Ovary (tissue), 3 donors: Measurements from ENCODE around the gene GRID2.

Experiments used
- EP300 ChIP-seq: sonication (generic); formaldehyde crosslinking; IDR thresholded peaks from one replicate; pipeline ENCODE4 v1.6.1; 2017; ENCODE audit warnings: antibody characterized with exemption
- POLR2A ChIP-seq: fragments of 450-650 bp; IDR thresholded peaks from one replicate; pipeline ENCODE4 v1.6.1; 2017; ENCODE audit warnings: antibody characterized with exemption, mild to moderate bottlenecking, moderate library complexity
- TF ChIP-seq, protein P1 (sequence below), 3 donors: fragments of 450-650 bp in 2 of 3; fragments of 200-600 bp in 1 of 3; IDR thresholded peaks; one replicate each; pipeline versions ENCODE4 v1.5.1 to v1.8.0; 2016 to 2022; ENCODE audit warnings: antibody characterized with exemption in 3 of 3, mild to moderate bottlenecking in 1 of 3
- donor health status: DM: no; HTN: no; CAD: no.

DNA sequence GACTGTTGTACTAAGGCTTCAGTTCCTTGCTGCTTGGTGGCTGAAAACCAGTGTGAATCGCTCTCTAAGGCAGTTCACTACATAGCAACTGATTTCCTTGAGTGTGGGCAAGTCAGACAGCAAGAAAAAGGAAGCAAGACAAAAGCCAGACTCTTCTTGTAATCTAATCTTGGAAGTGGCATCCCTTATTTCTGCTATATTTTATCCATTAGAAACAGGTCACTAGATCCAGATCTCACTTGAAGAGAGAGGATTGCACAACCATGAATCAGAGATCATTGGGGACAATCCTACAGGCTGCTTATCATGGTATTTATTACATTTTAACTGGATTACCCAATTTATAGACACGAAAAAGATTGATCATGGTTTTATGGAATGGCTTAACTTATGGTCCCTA, 684.5 kb downstream of the GRID2 start:
- TF ChIP-seq, protein P1, sequence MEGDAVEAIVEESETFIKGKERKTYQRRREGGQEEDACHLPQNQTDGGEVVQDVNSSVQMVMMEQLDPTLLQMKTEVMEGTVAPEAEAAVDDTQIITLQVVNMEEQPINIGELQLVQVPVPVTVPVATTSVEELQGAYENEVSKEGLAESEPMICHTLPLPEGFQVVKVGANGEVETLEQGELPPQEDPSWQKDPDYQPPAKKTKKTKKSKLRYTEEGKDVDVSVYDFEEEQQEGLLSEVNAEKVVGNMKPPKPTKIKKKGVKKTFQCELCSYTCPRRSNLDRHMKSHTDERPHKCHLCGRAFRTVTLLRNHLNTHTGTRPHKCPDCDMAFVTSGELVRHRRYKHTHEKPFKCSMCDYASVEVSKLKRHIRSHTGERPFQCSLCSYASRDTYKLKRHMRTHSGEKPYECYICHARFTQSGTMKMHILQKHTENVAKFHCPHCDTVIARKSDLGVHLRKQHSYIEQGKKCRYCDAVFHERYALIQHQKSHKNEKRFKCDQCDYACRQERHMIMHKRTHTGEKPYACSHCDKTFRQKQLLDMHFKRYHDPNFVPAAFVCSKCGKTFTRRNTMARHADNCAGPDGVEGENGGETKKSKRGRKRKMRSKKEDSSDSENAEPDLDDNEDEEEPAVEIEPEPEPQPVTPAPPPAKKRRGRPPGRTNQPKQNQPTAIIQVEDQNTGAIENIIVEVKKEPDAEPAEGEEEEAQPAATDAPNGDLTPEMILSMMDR (IDR thresholded peaks at IDR 0.05), result no peak
- TF ChIP-seq POLR2A, result no peak
- no peak for TF ChIP-seq EP300
